HG03280 (cell line): Measurements from ENCODE around the gene PSMB10.
"Not testable (repeated sequence)": the region's sequence is repeated elsewhere in the genome, so short reads cannot be mapped to it uniquely, and the experiment has no call there.

Source experiments
- ATAC-seq: cut with Tn5 transposase; IDR thresholded peaks from one replicate; pipeline ENCODE4 v1.9.1; 2021; ENCODE audit warnings: mild to moderate bottlenecking, moderate library complexity; ENCODE audit not compliant: unreplicated experiment

Gene PSMB10

DNA sequence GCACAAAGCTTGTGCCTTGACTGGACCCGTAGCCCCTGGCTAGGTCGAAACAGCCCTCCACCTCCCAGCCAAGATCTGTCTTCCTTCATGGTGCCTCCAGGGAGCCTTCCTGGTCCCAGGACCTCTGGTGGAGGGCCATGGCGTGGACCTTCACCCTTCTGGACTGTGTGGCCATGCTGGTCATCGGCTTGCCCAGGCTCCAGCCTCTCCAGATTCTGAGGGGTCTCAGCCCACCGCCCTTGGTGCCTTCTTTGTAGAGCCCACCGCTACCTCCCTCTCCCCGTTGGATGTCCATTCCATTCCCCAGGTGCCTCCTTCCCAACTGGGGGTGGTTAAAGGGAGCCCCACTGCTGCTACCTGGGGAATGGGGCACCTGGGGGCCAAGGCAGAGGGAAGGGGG, 8.5 kb downstream of the PSMB10 start:
- ATAC-seq, result no peak

DNA sequence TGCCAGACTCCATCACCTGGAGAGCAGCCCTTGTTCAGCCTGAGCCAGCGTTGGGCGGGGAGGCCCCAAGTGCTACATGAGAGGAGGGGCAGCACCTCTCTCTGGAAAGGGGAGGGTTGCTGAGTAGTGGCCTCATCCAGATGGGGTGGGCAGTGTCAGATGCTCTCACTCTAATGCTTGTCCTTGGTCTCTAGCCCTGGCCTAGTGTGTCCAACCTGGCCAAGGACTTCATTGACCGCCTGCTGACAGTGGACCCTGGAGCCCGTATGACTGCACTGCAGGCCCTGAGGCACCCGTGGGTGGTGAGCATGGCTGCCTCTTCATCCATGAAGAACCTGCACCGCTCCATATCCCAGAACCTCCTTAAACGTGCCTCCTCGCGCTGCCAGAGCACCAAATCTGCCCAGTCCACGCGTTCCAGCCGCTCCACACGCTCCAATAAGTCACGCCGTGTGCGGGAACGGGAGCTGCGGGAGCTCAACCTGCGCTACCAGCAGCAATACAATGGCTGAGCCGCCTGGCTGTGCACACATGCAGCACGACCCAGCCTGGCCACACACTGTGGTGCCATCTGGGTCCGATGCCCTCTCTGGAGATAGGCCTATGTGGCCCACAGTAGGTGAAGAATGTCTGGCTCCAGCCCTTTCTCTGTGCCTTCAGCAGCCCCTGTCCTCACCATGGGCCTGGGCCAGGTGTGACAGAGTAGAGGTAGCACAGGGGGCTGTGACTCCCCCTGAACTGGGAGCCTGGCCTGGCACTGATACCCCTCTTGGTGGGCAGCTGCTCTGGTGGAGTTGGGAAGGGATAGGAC, 9.3 kb downstream of the PSMB10 start:
- ATAC-seq, result no peak

DNA sequence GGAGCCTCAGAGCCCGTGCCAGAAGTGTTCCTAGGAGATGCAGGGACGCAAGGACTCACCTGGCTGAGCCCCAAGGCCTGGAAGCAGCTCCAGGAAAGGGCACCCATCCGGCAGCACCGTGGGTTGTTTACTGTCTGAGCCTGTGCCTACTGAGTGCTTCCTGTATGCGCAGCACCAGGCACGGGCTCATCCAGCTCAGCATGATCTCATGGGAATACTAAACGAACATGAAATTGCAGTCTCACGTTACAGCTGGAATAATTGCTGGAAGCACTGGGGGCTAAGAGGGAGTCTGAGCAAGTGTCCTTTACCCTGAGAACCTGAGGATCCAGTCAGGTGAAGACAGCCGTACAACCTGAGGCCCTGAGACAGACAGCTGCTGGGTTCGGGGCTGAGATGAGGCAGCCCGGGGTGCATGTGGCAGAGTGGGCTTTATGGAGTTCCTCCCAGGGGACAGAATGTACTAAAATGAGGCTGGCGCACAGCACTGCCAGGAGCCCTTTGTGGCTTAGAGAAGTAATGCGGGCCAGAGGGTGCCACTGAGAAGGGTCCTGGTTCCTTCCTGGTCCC, 10.4 kb downstream of the PSMB10 start:
- ATAC-seq, result no peak

DNA sequence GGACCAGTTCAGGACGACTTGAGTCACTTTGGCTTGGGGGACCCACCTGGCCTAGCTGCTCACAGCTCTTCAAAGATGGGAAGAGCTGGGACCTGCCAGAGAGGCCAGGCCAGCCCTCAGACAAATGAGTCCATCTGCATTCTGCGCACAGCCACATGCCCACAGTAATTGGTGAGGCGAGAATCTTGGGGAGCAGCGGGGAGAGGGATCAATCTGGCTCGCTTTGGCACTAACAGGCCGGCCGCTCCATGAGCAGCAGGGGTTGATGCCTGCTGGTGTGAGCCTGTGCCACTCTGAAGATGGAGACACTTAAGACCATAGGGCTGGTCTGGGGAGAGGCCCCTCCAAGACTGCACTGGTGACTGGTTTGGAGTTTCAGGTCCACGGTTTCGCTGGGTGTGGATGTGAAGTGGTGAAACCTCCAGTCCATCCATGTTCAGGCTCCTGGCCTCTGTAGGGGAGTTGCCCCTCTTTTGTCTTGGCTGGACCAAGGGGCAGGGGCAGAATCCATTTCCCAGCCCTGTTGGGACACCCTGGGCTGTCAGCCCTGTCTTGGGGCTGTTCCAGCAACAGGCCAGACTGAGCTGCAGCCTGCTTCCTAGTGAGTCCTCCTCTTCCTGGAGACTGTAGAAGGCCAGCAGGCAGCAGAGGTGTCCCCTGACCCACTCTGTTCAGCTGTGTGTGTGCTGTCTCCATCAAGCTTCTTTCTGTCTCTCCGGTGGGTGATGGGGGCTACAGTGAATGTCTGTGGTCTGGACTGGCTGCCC, 12.3 kb downstream of the PSMB10 start:
- ATAC-seq, result no peak

DNA sequence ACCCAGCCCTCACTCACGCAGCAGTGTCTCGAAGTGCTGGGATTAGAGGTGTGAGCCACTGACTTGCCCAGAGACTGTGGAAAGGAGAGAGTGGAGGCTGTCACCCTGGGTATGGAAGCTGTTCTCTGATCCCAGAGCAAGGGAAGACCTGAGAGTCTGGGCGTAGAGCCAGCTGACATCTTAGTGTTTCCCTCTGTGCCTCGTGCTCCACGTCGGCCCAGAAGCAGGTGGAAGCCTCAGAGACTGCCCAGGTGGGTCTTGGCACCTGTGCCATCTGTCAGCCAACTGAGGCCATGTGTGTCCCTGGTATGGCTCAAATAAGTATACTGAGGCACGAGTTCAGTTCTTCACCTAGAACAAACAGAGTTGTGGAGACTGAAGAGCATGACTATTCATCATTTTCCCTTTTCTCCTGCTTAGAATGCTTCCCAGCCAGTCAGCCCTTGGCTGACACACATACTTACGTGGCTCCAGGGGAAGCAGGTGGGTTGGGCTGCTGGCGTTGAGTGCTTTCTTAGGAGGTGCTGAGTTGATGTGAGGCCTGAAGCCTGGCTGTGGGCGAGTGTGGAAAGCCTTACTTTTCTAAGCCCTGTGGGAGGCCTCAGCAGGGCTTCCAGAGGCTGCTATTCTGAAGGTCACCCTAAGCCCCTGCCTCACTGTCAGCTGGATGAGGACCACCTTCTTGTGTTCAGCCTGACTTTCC, 13.1 kb downstream of the PSMB10 start:
- no peak for ATAC-seq

GRCh38 chr16:67922740-67923139, 13.9 kb downstream of the PSMB10 start:
- no peak for ATAC-seq

DNA sequence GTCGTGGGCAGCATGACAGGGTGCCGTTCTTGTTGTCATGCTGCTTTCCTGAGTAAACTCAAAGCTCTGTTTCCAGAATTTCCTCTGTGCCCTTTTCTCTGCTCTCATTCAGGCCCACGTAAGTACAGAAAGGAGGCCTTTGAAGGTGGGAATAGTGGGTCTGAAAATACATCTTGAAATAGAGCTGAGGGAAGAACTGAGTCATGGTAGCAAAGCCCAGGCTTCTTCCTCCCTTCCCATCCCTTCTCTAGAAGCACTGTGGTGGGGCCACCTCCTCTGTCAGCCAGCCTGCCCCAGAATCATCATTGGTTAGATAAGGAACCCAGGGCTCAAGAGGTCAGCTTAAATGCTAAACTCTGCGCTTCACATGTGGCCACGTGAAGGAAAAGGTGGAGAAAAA, 14.4 kb downstream of the PSMB10 start:
- no peak for ATAC-seq

GRCh38 chr16:67919622-67920221, 16.9 kb downstream of the PSMB10 start:
- no peak for ATAC-seq

DNA sequence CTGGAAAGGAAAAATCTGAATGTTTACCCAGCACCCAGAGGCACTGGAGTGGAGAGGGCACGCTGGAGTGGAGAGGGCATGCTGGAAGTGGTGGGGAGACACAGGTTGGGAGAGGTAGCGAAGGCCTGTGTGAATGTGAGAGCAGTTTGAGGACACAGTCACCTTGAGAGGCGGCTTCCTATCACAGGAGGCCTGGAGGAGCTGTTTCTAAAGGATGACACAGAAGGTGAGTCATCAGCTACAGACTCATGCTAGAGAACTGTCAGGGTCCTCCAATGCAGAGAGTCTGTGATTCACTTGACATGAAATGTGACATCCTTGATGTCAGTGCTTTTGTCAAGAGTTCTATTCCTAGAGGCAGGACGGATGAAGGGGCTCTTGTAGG, 18.8 kb downstream of the PSMB10 start:
- ATAC-seq, result no peak

- no peak for ATAC-seq
Observed at GRCh38 chr16:67917140-67917851, 19.4 kb downstream of the PSMB10 start.

DNA sequence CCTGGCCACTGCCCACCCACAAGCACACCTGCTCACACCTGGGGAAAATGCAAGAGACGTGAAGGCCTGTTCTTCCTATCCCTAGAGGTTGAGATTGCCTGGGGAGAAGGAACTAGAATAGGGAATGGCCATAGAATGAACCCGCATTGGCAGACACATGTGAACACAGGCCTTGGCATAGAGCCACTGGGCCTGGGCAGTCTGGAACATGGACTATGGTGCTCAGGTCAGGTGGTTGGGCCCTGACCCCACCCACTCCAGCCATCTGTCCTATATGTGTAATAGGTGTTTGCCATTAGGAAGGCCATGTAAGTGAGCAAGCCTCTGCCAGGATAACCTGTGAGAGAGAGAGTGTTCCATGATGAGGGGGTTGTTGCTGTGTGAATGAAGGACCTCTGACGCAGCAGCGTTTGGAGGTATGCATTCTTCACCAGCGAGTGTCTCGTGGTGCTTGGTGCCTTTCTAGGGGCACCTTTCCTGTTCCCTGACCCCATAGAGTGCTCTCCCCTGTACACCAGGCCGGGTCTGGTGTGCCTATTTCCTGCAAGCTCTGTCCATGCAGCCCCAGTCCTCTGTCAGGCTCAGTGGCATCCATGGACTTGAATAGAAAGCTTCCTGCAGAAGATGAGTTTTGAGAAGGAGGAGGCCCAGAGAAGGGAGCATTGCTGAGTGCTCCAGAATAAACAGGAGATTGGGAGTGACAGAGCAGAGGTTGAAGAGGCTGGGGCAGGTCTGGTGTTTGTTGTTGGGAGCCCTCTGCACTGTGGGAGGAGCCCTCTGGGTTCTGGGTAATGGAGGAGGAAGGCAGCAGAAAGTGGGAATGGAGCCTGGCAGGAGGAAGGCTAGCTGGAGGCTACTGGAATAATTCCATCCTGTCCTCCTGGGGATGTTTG, 20.6 kb downstream of the PSMB10 start:
- ATAC-seq, result no peak

GRCh38 chr16:67915496-67915769, 21.2 kb downstream of the PSMB10 start:
- ATAC-seq, result not testable (repeated sequence)

GRCh38 chr16:67914758-67915495, 21.7 kb downstream of the PSMB10 start:
- ATAC-seq, result no peak

DNA sequence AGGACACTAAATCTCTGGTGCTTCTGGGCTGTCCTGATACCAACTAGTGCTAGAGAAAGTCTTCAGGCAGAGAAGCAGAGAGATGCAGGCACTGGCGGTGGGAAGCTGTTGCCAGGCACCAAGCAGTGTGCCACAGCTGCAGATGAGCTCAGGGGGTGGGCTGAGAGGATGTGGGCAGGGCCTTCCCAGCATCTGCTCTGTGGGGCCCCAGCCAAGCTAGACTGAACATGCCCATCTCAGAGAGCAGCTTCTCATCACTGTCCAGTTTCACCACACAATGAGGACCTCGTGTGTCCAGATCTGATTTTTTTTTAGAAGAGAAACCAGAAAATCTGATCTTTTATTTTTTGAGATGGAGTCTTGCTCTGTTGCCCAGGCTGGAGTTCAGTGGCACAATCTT, 26.5 kb downstream of the PSMB10 start:
- ATAC-seq, result no peak

DNA sequence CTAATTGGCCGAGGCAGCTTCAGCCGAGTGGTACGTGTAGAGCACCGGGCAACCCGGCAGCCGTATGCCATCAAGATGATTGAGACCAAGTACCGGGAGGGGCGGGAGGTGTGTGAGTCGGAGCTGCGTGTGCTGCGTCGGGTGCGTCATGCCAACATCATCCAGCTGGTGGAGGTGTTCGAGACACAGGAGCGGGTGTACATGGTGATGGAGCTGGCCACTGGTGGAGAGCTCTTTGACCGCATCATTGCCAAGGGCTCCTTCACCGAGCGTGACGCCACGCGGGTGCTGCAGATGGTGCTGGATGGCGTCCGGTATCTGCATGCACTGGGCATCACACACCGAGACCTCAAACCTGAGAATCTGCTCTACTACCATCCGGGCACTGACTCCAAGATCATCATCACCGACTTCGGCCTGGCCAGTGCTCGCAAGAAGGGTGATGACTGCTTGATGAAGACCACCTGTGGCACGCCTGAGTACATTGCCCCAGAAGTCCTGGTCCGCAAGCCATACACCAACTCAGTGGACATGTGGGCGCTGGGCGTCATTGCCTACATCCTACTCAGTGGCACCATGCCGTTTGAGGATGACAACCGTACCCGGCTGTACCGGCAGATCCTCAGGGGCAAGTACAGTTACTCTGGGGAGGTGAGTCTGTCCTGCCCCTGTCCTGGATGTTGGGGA, 27.5 kb downstream of the PSMB10 start:
- no peak for ATAC-seq

DNA sequence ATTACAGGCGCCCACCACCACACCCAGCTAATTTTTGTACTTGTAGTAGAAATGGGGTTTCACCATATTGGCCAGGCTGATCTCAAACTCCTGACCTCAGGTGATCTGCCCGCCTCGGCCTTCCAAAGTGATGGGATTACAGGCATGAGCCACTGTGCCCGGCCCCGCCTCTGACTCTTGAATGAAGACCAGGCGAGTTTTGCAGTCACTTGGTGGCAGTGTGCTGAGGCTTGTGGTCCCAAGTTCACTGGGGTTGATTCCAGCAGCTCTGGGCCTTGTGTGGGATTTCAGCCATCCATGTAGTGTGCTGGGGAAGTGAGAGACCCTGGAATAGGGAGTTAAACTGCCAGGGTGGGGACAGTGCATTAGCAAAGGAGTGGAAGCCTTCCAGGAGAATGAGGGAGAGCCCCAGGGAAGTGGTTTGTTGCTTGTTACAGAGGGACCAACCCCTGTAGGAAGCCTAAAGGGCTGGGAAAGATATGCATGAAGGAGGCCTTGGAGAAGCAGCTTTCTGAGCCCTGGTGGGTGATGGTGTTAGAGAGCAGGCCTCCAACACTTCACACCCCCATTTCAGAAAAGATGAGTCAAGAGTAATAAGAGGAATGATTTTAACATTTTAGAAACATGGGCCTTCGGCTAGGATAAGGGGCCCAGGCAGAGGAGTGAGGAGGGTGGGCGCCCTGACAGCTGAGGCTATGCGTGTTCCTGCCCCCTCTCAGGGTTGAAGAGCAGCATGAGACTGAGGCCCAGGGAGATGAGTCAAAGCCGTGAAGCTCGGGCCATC, 29.1 kb downstream of the PSMB10 start:
- no peak for ATAC-seq

GRCh38 chr16:67902831-67903230, 33.8 kb downstream of the PSMB10 start:
- no peak for ATAC-seq

DNA sequence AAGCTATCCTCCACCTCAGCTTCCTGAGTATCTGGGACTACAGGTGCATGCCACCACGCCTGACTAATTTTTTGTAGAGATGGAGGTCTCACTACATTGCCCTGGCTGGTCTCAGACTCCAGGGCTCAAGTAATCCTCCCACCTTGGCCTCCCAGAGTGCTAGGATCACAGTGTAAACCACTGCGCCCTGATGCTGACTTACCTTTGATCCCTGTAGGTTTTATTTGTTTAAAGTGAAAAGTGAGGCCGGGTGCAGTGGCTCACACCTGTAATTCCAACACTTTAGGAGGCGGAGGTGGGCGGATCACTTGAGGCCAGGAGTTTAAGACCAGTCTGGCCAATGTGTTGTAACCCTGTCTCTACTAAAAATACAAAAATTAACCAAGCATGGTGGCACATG, 34.9 kb downstream of the PSMB10 start:
- ATAC-seq, result no peak
